ENCODE results near the gene HCRTR2.

GRCh38 chr6:55220961-55221360 is 46.6 kb downstream of the HCRTR2 start:
- no peak for TF ChIP-seq CTCF (IDR thresholded peaks at IDR 0.05)
- TF ChIP-seq ATF2 (CRISPR knock-in tag; IDR thresholded peaks at IDR 0.05; ENCODE audit: borderline replicate concordance, low read depth) = no peak
- TF ChIP-seq SP1 (CRISPR knock-in tag; conservative IDR thresholded peaks at IDR 0.05) = no peak
- TF ChIP-seq ATF6 (CRISPR knock-in tag; IDR thresholded peaks at IDR 0.05) = no peak
- no peak for TF ChIP-seq NR2C2 (CRISPR knock-in tag; IDR thresholded peaks at IDR 0.05)
- TF ChIP-seq GTF2I (CRISPR knock-in tag; conservative IDR thresholded peaks at IDR 0.05) = no peak
- no peak for TF ChIP-seq ZNF138 (CRISPR knock-in tag; conservative IDR thresholded peaks at IDR 0.05)
- no peak for TF ChIP-seq ZNF416 (CRISPR knock-in tag; IDR thresholded peaks at IDR 0.05)
- TF ChIP-seq PRRX2 (CRISPR knock-in tag; IDR thresholded peaks at IDR 0.05) = no peak
- TF ChIP-seq CREM (CRISPR knock-in tag; IDR thresholded peaks at IDR 0.05) = no peak
- TF ChIP-seq NFE2L1 (CRISPR knock-in tag; IDR thresholded peaks at IDR 0.05) = no peak
